Hematopoietic multipotent progenitor cell treated with erythropoietin and hydrocortisone succinate and interleukin-3 and kit ligand, for 4 days (in vitro differentiated cells): ENCODE results near the gene PDIA4.
"Not testable (repeated sequence)": the region's sequence is repeated elsewhere in the genome, so short reads cannot be mapped to it uniquely, and the experiment has no call there.

ENCODE experiments used
- DNase-seq: peaks from one replicate; pipeline ENCODE4 v3.0.0-alpha.2; 2015

PDIA4 gene, protein sequence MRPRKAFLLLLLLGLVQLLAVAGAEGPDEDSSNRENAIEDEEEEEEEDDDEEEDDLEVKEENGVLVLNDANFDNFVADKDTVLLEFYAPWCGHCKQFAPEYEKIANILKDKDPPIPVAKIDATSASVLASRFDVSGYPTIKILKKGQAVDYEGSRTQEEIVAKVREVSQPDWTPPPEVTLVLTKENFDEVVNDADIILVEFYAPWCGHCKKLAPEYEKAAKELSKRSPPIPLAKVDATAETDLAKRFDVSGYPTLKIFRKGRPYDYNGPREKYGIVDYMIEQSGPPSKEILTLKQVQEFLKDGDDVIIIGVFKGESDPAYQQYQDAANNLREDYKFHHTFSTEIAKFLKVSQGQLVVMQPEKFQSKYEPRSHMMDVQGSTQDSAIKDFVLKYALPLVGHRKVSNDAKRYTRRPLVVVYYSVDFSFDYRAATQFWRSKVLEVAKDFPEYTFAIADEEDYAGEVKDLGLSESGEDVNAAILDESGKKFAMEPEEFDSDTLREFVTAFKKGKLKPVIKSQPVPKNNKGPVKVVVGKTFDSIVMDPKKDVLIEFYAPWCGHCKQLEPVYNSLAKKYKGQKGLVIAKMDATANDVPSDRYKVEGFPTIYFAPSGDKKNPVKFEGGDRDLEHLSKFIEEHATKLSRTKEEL

DNA sequence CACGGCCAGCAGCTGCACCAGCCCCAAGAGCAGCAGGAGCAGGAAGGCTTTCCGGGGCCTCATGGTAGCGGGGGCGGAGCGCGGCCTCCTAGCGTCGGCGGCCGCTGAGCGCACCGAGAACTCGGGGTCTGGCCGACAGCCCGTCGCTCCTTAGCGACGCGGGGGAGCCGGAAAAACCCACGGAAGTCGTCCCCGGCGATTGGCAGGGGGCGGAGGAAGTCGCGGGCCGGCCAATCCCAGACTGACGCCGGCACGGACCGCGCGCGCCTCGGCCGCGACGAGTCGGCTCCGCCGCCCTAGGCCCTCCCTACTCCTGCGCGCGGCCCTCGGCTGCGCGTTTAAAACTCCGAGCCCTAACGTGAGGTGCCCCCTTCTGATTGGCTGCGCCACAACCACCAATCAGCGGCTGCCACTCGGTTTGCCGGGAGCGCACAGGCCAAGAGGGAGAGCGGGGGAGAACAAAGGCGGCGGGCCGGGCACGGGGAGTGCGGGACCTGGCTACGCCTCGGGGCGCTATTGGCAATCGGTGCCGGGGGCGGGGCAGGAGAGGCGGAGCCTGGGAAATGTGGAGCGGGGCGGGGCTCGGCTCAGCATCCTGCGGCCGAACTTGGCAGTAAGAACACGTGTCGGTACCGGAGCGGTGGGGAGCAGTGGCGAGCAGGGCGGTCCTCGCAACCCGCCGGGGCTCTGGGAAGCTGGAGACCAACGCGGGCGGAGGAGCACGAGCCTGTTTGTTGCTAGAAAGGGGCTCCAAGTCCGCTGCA, at the start of gene PDIA4:
Gene PDIA4, minus strand, starts transcription at position 160 of the 764 bp plus-strand sequence. Its CDS starts 97 bp downstream, at position 63.
- DNase-seq: peak; percentile 99

DNA sequence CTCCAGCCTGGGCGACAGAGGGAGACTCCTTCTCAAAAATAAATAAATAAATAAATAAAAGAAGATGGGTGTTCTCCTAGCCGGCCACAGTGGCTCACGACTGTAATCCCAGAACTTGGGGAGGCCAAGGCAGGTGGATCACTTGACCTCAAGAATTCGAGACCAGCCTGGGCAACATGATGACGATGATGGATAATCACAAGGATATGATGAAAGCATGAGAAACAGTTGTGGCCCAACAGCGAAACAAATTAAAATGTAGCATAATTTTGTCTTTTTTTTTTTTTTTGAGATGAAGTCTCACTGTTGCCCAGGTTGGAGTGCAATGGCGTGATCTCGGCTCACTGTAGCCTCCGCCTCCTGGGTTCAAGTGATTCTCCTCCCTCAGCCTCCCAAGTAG, 49.3 kb upstream of the PDIA4 start:
- no peak for DNase-seq

DNA sequence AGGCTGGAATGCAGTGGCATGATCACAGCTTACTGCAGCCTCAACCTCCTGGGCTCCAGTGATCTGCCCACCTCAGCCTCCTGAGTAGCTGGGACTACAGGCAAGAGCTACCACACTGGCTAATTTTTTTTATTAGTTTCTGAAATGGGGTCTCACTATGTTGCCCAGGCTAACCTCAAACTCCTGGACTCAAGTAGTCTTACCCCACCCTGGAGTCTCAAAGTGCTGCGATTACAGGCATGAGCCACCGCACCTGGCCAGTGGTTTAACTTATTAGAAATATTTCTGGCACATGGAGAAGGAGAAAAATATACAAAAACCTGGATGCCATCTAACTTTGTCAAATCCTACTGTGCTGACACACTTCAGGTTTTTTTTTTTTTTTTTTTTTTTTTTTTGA, 47.0 kb upstream of the PDIA4 start:
- no peak for DNase-seq

DNA sequence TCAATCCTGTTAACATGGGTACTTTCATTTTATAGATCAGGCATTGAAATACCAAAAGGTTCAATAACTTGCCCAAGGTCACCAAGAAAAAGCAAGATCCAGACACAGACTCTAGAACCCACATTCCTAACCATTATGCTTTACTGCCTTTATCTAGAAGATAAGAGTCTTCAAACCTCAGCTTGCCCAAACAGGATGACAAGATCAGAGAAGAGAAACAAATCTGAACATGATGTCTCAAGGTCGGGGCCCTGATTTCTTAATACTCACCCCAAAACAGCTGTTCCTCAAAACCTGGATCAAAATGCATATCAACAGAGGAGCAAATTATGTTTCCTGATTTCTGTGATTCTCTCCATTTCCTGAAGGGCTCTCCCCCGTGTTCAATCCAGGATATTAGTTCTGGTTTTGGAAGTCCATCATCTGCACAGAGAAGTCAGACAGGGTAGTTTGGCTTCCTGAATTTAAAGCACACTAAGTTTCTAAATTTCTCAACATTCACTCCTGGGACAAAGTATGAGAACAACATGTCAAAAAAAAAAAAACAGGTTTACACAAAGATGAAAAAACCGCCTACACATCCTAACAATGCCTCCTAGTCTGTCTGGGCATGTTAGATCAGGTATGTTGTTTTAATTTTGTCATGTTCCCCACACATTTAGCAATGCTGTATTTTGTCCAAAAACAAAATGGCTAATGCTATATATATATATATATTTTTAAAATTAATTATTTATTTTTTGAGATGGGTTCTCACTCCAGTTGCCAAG, 46.0 kb upstream of the PDIA4 start:
- DNase-seq: no peak

DNA sequence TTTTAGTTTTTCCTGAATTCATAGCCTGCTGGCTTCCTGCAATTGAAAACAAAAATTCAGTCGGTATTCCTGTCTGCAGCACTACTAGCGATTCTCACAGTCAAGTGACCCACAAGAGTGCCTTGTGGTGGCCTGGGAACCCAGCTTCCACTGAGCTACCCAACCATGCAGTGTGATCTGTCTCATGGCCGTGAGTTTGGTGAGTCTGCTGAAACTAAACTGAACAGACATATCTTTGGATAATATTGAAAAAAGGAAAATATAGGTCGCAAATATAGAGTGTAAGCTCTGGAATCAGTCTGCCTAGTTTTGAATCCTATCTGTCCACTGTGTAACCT, 44.1 kb upstream of the PDIA4 start:
- DNase-seq: no peak

DNA sequence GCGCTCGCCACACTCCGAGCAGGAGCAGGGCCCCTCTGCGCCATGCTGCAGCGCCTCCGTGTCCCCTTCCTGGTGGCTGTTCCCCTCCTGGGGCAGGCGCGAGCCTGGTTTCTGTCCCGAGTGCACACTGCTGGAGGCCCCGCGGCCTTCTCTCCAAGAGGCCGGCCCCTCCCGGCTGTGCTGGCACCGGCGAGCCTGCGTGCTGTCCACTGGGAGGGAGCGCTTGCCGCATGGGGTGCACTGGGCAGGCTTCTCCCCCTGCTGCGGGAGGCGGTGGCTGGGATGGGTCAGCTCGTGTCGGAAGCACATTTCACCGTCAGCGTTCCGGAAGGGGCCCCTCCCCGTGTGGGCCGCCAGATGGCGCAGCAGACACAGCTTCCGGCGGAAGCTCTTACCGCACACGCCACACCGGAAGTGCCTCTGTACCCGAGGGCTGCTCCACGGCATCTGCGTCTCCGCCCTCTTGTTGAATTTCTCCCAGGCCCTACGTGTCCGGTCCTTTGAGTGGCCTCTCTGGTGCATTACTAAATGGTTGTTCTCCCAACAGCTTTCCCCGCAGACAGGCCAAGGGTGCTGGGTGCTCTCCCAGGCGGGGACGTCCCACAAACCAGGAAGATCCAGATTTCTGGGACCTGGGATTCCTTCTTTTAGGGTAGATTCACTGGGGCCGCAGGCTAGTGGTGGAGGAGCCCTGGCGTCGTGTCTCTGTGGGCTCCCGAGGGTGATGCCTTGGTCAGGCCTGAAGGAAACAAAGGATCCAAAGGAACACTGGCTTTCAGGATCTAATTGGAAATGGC, 43.5 kb upstream of the PDIA4 start:
- DNase-seq: peak; percentile 71

DNA sequence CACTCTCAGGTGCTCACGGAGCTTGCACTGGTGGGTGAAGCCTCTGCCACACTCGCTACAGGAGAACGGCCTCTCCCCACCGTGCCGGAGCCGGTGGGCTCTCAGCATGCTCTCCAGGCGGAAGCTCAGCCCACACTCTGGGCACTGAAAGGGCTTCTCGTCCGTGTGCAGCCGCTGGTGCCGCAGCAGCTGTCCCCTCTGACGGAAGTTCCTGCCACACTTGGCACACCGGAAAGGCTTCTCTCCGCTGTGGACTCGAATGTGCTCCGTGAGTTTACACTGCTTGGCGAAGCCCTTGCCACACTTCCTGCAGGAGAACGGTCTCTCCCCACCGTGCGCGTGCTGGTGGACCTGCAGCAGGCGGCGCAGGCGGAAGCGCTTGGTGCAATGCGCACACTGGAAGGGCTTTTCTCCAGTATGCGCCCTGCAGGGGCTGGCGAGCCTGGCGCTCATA, 42.9 kb upstream of the PDIA4 start:
- DNase-seq: no peak

DNA sequence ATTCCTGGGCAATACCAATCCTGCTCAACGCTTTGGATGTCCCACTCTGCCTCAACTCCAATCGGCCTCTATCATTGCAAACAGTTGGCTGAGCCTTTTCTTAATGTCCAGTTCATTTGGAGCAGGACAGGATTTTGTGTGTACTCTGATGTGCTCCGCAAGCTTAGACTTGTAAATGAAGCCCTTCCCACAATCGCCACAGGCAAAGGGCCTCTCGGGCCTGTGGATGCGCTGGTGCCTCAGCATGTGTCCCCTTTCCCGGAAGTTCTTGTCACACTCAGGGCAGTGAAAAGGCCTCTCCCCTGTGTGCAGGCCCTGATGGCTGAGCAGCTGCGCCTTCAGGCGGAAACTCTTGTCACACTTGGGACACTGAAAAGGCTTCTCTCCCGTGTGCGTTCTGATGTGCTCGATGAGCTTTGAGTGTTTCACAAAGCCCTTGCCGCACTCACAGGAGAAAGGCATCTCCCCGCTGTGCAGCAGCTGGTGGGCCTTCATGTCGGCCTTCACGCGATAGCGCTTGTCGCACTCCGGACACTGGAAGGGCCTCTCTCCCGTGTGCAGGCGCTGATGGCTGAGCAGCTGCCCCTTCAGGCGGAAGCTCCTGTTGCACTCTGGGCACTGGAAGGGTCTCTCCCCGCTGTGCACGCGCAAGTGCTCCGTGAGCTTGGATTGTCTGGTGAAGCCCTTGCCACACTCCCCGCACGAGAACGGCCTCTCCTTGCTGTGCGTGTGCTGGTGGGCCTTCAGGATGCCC, 42.2 kb upstream of the PDIA4 start:
- DNase-seq: no peak

DNA sequence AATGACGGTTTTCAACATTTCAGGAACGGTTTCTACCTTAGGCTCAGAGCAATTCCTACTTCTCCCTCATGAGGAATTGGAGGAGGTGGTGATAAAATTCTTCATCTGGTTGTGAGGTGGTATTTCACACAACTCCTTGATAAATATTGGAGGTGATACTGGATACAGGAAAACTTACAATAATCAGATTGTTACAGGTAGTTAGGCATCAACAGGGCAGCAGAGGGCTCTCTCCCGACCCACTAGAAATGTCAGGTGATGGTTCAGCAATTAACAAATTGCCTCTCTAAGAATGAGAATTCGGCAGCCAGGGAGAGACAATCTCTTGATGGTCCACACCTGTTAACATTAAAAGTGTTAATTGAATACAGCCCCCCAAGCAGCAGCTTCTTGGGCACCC, 39.6 kb upstream of the PDIA4 start:
- no peak for DNase-seq

DNA sequence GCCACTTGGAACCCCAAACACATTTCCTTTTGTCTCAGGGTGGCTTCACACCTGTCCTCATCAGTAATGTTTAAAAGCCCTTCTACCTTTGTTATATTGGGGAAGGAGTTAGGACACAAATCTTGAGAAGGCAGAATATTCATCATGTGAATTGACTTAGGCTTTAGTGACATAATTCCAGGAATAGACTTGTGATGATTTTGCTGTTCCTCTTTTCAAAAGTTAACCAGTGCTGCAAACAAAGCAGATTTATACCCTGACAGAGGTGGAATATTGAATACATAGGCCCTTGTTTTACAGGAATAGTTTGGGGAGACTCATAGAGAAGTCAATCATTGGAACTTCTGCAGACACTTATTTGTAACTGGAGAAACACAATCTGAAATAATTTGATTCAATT, 35.2 kb upstream of the PDIA4 start:
- no peak for DNase-seq

DNA sequence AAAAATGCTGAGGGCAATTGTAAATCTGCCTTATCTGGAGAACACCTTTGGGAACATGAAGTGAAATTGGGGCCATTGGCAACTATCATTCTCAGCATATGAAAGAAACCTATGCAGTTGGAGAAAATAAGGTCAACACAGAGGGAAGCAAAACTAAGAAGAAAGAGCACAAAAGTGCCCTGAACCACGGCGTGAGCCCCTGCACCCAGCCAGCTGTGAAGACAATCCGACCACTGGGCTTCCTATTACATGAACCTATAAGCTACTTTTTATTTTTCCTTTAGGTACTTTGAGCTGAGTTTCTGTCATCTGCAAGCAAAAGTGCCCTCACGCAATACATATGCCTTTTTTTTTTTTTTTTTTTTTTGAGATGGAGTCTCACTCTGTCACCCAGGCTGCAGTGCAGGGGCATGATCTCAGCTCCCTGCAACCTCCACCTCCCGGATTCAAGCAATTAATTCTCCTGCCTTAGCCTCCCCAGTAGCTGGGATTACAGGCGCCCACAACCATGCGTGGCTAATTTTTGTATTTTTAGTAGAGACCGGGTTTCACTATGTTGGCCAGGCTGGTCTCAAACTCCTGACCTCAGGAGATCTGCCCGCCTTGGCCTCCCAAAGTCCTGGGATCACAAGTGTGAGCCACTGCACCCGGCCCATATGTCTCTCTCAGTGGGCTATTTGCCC, 34.1 kb upstream of the PDIA4 start:
- not testable (repeated sequence) for DNase-seq

DNA sequence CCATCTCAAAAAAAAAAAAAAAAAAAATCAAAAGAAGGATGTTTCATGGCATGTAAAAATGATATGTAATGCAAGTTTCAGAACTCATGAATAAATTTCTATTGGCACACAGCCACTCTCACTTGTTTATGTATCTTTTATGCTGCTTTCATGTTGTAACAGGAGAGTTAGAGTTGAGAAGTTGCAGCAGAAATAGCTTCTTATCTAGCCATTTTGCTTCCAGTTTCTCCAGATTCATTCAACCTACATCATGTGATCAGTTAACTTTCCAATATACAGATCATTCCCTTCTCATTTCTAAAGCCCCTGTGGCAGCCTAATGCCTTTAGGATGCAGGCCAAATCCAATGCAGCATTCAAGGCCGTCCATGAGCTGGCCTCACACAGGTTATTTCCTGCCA, 31.9 kb upstream of the PDIA4 start:
- no peak for DNase-seq

DNA sequence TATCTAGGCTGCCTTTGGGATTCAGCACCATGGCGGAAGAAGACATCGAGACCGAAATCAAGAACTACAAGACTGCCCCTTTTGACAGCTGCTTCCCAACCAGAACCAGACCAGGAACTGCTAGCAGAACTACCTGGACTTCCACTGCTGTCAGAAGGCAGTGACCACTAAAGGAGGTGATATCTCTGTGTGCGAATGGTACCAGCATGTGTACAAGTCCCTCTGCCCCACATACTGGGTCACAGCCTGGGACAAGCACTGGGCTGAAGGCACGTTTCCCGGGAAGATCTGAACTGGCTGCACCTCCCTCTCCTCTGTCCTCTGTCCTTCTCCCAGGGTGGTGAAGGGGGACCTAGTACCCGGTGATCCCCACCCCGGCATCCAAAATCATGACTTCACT, 25.6 kb upstream of the PDIA4 start:
- no peak for DNase-seq

DNA sequence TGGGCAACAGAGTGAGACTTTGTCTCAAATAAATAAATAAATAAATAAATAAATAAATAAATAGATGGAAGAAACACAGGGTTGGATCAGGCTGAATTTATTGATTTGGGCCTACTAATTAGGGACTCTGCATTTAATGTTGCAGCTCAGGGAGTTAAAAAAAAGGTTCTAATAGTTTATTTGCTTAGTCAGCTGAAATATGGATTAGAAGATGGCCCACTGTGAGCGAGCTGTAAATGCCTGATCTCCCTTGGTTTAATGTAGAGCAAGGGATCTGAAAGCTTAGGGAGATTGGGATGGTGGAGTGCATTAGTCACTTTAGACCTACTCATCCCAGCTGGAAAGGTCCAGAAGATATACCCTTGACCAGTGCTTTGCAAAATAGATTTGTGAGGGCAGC, 25.1 kb upstream of the PDIA4 start:
- DNase-seq: no peak

DNA sequence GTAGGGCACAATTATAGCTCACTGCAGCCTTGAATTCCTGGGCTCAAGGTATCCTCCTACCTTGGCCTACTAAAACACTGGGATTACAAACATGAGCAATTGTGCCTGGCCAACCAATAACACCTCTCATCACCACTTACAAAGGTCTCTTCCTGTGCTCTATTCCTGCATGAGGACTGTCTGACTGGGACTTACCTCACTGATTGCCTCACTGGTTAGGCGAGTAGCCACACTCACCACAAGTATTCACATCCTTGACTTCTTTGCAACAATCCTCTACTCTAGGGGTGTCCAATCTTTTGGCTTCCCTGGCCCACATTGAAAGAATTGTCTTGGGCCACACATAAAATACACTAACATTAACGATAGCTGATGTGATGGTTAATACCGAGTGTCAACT, 22.6 kb upstream of the PDIA4 start:
- no peak for DNase-seq

DNA sequence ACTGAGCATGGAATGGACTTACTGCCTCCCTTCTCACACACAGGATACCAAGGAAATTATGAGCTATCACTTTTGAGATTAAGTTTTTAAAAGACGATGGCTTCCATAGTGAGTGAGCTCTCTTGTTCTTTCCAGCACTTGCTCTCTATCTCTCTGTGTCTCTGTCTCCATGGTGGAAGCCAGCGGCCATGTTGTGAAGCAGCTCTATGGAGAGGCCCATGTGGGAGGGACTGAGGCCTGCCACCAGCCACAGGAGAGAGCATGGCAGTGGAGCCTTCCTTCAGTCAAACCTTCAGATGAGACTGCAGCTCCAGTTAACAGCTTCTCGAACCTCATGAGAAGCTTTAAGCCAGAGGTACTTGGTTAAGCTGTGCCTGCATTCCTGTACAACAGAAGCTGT, 20.5 kb upstream of the PDIA4 start:
- DNase-seq: no peak

DNA sequence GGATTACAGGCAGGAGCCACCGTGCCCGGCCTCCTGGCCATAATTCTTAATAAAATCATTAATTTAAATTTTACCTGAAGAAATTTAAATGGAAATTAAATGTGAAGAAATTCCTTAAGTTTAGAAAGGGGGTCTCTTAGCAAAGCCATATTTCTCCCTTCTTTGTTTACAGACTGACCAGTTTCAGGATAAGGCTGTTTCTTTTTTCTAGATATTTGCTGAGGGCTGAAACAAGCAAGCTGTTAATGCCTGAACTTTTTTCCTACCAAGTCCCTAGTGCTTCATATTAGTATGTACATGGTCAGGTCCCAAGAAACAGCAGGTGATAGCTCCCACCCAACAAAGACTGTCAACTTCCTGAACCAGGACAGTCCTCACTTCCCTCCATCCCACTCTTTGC, 18.1 kb upstream of the PDIA4 start:
- no peak for DNase-seq

DNA sequence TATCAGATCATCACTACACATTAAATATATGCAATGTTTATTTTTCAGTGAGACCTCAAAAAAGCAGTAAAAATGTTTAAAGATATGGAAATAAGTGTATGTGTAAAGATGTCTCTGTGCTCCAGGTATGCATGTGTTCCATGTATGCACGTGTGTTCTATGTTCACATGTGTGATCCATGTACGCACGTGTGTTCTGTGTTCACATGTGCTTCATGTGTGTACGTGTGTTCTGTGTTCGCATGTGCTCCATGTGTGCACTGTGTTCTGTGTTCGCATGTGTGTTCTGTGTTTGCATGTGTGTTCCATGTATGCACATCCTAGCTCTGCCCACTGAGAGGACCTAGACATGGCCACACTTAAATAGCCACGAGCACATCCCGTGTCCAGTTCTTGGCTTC, 15.6 kb upstream of the PDIA4 start:
- DNase-seq: no peak

DNA sequence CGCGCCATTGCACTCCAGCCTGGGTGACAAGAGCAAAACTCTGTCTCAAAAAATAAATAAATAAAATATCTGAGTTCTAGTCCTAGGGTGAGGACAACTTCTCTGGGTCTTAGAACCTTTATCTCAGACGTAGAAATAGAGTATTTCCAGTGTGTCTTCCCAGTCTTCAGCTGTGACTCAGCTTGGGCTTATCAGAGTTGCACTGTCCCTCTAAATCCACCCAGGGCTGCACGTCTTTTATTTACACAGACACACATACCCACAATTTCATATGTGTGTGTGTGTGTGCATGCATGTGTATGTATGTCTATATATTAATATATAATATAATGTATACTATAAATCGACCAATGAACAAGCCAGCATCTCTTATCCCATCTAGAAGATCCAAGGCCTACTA, 13.0 kb upstream of the PDIA4 start:
- DNase-seq: no peak

DNA sequence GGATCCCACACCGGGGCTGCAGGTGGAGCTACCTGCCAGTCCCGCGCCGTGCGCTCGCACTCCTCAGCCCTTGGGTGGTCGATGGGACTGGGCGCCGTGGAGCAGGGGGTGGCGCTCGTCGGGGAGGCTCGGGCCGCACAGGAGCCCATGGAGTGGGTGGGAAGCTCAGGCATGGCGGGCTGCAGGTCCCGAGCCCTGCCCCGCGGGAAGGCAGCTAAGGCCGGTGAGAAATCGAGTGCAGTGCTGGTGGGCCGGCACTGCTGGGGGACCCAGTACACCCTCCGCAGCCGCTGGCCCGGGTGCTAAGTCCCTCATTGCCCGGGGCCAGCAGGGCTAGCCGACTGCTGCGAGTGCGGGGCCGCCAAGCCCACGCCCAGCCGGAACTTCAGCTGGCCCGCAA, 10.3 kb upstream of the PDIA4 start:
- DNase-seq: not testable (repeated sequence)

DNA sequence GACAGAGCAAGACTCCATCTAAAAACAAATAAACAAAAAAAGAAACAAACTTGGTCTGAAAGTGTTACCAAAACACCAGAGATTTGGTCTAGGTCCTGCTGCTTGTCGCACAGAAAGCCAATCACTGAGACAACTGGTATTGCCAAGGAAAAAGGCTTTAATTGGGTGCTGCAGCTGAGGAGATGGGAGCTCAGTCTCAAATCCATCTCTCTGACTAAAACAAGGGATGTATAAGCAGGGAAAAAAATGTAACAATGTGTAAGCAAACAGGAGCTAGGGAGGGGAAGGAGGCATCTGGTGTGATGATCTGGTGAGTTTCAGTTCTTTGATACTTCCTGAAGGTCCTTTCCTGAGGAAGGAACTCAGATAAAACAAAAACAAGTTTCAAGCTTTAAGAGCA, 8.4 kb upstream of the PDIA4 start:
- DNase-seq: no peak
